ENCODE measurements around the gene ELMO1. TPM values are rescaled to one million over a fixed set of nuclear protein-coding genes. Genes with fewer than 3 reads are reported as not detected.

Gene ELMO1
- total RNA-seq, 1 experiment from 2014 or later, result not detected

DNA sequence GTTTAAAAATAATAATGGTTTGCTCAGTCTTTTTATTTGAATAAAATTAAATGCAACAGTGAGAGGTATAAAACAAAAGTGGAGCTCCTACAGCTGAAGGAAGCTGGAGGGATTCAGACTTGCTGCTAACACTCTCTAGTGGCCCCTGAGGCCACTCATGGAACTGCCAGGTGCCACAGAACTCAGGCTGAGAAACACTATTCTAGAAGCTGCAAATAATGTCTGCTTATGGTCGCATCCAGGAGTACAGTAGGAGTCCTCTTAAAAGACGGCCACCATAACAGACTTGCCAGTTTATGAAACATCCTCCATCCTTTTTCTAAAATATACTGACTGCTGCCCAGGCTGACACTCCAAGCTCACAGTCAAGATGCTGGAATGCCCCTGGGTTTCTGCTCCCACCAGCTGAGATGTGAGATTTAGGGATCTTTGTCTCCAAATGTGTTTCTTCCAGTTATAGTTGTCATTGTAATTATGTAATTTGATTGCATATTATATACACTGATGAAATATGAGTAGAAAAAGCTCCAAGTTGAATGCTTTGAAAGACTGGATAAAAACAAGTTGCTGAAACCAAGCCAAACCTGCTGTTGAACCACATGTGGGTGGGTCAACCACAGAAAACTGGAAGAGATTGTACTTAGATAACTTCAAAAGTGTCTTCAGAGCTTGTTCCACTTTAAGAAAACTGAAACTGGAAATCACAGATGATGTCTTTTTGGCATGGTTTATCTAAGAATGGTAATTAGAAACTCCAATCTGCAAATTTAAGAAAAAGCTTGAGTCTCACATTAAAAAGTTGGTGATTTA is 510.7 kb downstream of the ELMO1 start:
- no peaks in the 10 kb centered on the region for H3K27me3 ChIP-seq (ENCODE audit: low read length)
- intact Hi-C loops (cut with micrococcal nuclease), result no loop called here
- no peak for ATAC-seq
- POLR2A ChIA-PET (ENCODE audit: unreplicated experiment), result no interaction called here
- H3K27ac ChIP-seq (ENCODE audit: low read length), result no peak overlapping the region
- no peaks in the 10 kb centered on the region for H3F3A ChIP-seq (ENCODE audit: low read length, unreplicated experiment)
- H3K4me3 ChIP-seq (ENCODE audit: low read length), result no peak overlapping the region
- no peak for DNase-seq
- no peaks in the 10 kb centered on the region for H3K9me3 ChIP-seq (ENCODE audit: low read length)
- H3K4me2 ChIP-seq (ENCODE audit: low read length), result no peak overlapping the region
- H4K20me1 ChIP-seq (ENCODE audit: low read length), result no peaks in the 10 kb centered on the region
- no peaks in the 10 kb centered on the region for H3K9me2 ChIP-seq (replicated peaks; ENCODE audit: low read length)
- CTCF ChIA-PET, result no interaction called here
- H2AFZ ChIP-seq (ENCODE audit: low read length), result no peak overlapping the region
- H3K9ac ChIP-seq (ENCODE audit: low read length), result no peak overlapping the region
- no TSS peak for BruUV-seq (replicated peaks)
- no peaks in the 10 kb centered on the region for H3K36me3 ChIP-seq (ENCODE audit: low read depth, low read length)
- no peaks in the 10 kb centered on the region for H3K4me1 ChIP-seq (ENCODE audit: insufficient read depth, low read length)
- no peaks in the 10 kb centered on the region for H3K79me2 ChIP-seq (ENCODE audit: low read length)
- TF ChIP-seq EZH2phosphoT487 (IDR thresholded peaks at IDR 0.05; ENCODE audit: borderline replicate concordance, low read length), result no peak
- TF ChIP-seq EZH2 (IDR thresholded peaks at IDR 0.05; ENCODE audit: low read length, unreplicated experiment), result no peak

DNA sequence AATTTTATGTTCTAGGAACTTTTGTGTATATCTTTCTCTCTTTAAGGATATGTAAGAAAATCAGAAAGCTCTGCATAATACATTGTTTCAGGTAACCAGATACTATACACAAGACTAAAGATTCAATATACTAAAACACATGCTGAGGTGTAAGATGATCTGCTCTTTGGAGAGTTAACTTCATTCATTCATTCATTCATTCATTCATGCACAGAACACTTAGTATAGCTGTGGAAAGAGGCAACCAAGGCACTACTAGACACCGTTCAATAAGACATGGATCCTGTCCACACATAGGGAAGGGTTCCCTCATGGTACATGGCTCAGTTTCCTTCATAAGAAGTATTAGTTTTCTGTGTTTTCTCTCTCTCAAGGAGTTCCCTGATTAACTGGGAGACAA is 516.8 kb downstream of the ELMO1 start:
- Histone ChIP-seq H3K4me3 (ENCODE audit: low read length) (no peak overlapping the region), H3K36me3 (ENCODE audit: low read depth, low read length) (no peaks in the 10 kb centered on the region), H3K4me1 (ENCODE audit: insufficient read depth, low read length) (no peaks in the 10 kb centered on the region), H3K79me2 (ENCODE audit: low read length) (no peaks in the 10 kb centered on the region), H3F3A (ENCODE audit: low read length, unreplicated experiment) (no peaks in the 10 kb centered on the region), H3K4me2 (ENCODE audit: low read length) (no peak overlapping the region), H2AFZ (ENCODE audit: low read length) (no peak overlapping the region), H3K9me2 (replicated peaks; ENCODE audit: low read length) (no peaks in the 10 kb centered on the region), H3K27ac (ENCODE audit: low read length) (no peak overlapping the region), H3K9me3 (ENCODE audit: low read length) (no peaks in the 10 kb centered on the region), H3K27me3 (ENCODE audit: low read length) (no peaks in the 10 kb centered on the region), H3K9ac (ENCODE audit: low read length) (no peak overlapping the region), H4K20me1 (ENCODE audit: low read length) (no peaks in the 10 kb centered on the region)
- BruUV-seq (replicated peaks), result no TSS peak
- ChIA-PET CTCF (no interaction called here), POLR2A (ENCODE audit: unreplicated experiment) (no interaction called here)
- TF ChIP-seq EZH2phosphoT487 (IDR thresholded peaks at IDR 0.05; ENCODE audit: borderline replicate concordance, low read length) (no peak), EZH2 (IDR thresholded peaks at IDR 0.05; ENCODE audit: low read length, unreplicated experiment) (no peak)
- TF ChIP-seq, protein P1, sequence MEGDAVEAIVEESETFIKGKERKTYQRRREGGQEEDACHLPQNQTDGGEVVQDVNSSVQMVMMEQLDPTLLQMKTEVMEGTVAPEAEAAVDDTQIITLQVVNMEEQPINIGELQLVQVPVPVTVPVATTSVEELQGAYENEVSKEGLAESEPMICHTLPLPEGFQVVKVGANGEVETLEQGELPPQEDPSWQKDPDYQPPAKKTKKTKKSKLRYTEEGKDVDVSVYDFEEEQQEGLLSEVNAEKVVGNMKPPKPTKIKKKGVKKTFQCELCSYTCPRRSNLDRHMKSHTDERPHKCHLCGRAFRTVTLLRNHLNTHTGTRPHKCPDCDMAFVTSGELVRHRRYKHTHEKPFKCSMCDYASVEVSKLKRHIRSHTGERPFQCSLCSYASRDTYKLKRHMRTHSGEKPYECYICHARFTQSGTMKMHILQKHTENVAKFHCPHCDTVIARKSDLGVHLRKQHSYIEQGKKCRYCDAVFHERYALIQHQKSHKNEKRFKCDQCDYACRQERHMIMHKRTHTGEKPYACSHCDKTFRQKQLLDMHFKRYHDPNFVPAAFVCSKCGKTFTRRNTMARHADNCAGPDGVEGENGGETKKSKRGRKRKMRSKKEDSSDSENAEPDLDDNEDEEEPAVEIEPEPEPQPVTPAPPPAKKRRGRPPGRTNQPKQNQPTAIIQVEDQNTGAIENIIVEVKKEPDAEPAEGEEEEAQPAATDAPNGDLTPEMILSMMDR (conservative IDR thresholded peaks at IDR 0.05; ENCODE audit: low read depth, low read length), result no peak
- no peak for DNase-seq
- ATAC-seq, result no peak
- intact Hi-C loops (cut with micrococcal nuclease), result no loop called here

DNA sequence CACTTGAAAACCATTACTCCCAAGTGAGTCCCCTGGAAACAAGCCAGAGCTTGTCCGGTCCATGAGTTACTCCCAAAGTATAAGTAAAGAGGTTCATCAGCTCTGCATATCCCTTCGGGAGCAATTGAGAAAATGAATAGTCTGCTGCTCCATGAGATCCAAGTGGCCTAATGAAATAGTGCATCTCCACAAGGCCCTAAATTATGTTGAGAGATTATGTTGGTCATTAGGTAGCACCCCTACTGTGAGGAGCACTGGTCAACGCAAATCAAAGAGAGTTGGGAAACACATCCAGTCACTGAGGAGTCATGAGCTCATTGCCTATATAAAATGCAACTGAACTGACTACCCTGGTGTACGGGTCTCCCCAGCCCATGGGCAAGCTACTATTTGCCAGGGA is 518.9 kb downstream of the ELMO1 start:
- H3K27ac ChIP-seq (ENCODE audit: low read length), result no peak overlapping the region
- no peak for DNase-seq
- H2AFZ ChIP-seq (ENCODE audit: low read length), result no peak overlapping the region
- CTCF ChIA-PET, result no interaction called here
- H3K9me2 ChIP-seq (replicated peaks; ENCODE audit: low read length), result no peaks in the 10 kb centered on the region
- H3K9me3 ChIP-seq (ENCODE audit: low read length), result no peaks in the 10 kb centered on the region
- H3K4me1 ChIP-seq (ENCODE audit: insufficient read depth, low read length), result no peaks in the 10 kb centered on the region
- no peak for ATAC-seq
- H3F3A ChIP-seq (ENCODE audit: low read length, unreplicated experiment), result no peaks in the 10 kb centered on the region
- H3K4me3 ChIP-seq (ENCODE audit: low read length), result no peak overlapping the region
- no peak overlapping the region for H3K4me2 ChIP-seq (ENCODE audit: low read length)
- H3K79me2 ChIP-seq (ENCODE audit: low read length), result no peaks in the 10 kb centered on the region
- no peaks in the 10 kb centered on the region for H3K27me3 ChIP-seq (ENCODE audit: low read length)
- POLR2A ChIA-PET (ENCODE audit: unreplicated experiment), result no interaction called here
- no peaks in the 10 kb centered on the region for H4K20me1 ChIP-seq (ENCODE audit: low read length)
- H3K9ac ChIP-seq (ENCODE audit: low read length), result no peak overlapping the region
- H3K36me3 ChIP-seq (ENCODE audit: low read depth, low read length), result no peaks in the 10 kb centered on the region
- BruUV-seq (replicated peaks), result no TSS peak
- TF ChIP-seq, protein P1 (conservative IDR thresholded peaks at IDR 0.05; ENCODE audit: low read depth, low read length), result no peak
- no peak for TF ChIP-seq EZH2 (IDR thresholded peaks at IDR 0.05; ENCODE audit: low read length, unreplicated experiment)
- intact Hi-C loops (cut with micrococcal nuclease), result no loop called here
